Measurements from ENCODE around the gene JUN.
"Not testable (repeated sequence)": the region's sequence is repeated elsewhere in the genome, so short reads cannot be mapped to it uniquely, and the experiment has no call there.

JUN gene

GRCh38 chr1:58808077-58808476 lies 24.2 kb upstream of the JUN start:
- Histone ChIP-seq H3K9me3 (ENCODE audit: insufficient read depth, low read depth, low read length) (no peaks in the 10 kb centered on the region), H3K9ac (ENCODE audit: low read depth, low read length) (no peak overlapping the region), H3K4me1 (ENCODE audit: insufficient read depth, low read length) (no peaks in the 10 kb centered on the region), H3K27me3 (ENCODE audit: insufficient read depth, low read length) (no peaks in the 10 kb centered on the region), H3K4me3 (ENCODE audit: low read length) (no peak overlapping the region), H3K36me3 (ENCODE audit: insufficient read depth, low read length) (no peaks in the 10 kb centered on the region), H3K27ac (ENCODE audit: low read depth, low read length) (no peak overlapping the region)
- WGBS: 36% methylated on average over 2 of the region's 2 CpGs

GRCh38 chr1:58805716-58806571 lies 22.1 kb upstream of the JUN start:
- no peaks in the 10 kb centered on the region for H3K36me3 ChIP-seq (ENCODE audit: insufficient read depth, low read length)
- no peaks in the 10 kb centered on the region for H3K9me3 ChIP-seq (ENCODE audit: insufficient read depth, low read depth, low read length)
- H3K27me3 ChIP-seq (ENCODE audit: insufficient read depth, low read length): no peaks in the 10 kb centered on the region
- H3K27ac ChIP-seq (ENCODE audit: low read depth, low read length): no peak overlapping the region
- WGBS: 93% methylated on average over 10 of the region's 11 CpGs
- no peak overlapping the region for H3K4me3 ChIP-seq (ENCODE audit: low read length)
- H3K4me1 ChIP-seq (ENCODE audit: insufficient read depth, low read length): no peaks in the 10 kb centered on the region
- H3K9ac ChIP-seq (ENCODE audit: low read depth, low read length): no peak overlapping the region

- 79% methylated on average over 3 of the region's 3 CpGs for whole genome bisulfite sequencing
- Histone ChIP-seq H3K9ac (ENCODE audit: low read depth, low read length) (no peak overlapping the region), H3K27ac (ENCODE audit: low read depth, low read length) (no peak overlapping the region)
Measured at GRCh38 chr1:58804853-58805565, 21.2 kb upstream of the JUN start.

GRCh38 chr1:58803858-58804257 lies 20.0 kb upstream of the JUN start:
- 0 out of 2 replicates have a peak, but pooled peaks cover 4% of the 10 kb centered on the region for H3K4me1 ChIP-seq (ENCODE audit: insufficient read depth, low read length)
- no peak overlapping the region for H3K4me3 ChIP-seq (ENCODE audit: low read length)
- no peaks in the 10 kb centered on the region for H3K9me3 ChIP-seq (ENCODE audit: insufficient read depth, low read depth, low read length)
- no peak overlapping the region for H3K9ac ChIP-seq (ENCODE audit: low read depth, low read length)
- 95% methylated on average over 2 of the region's 2 CpGs for WGBS
- H3K36me3 ChIP-seq (ENCODE audit: insufficient read depth, low read length): no peaks in the 10 kb centered on the region
- no peak overlapping the region for H3K27ac ChIP-seq (ENCODE audit: low read depth, low read length)
- H3K27me3 ChIP-seq (ENCODE audit: insufficient read depth, low read length): no peaks in the 10 kb centered on the region

More at GRCh38 chr1:58804853-58805565, 21.2 kb upstream of the JUN start:
- H3K9me3 ChIP-seq (ENCODE audit: insufficient read depth, low read depth, low read length): no peaks in the 10 kb centered on the region
- no peaks in the 10 kb centered on the region for H3K27me3 ChIP-seq (ENCODE audit: insufficient read depth, low read length)
- no peaks in the 10 kb centered on the region for H3K36me3 ChIP-seq (ENCODE audit: insufficient read depth, low read length)
- H3K4me3 ChIP-seq (ENCODE audit: low read length): no peak overlapping the region
- H3K4me1 ChIP-seq (ENCODE audit: insufficient read depth, low read length): no peaks in the 10 kb centered on the region

GRCh38 chr1:58802640-58803399 lies 19.0 kb upstream of the JUN start:
- Histone ChIP-seq H3K27ac (ENCODE audit: low read depth, low read length) (no peak overlapping the region), H3K4me3 (ENCODE audit: low read length) (no peak overlapping the region), H3K27me3 (ENCODE audit: insufficient read depth, low read length) (no peaks in the 10 kb centered on the region), H3K4me1 (ENCODE audit: insufficient read depth, low read length) (0 out of 2 replicates have a peak, but pooled peaks cover 5% of the 10 kb centered on the region), H3K9me3 (ENCODE audit: insufficient read depth, low read depth, low read length) (no peaks in the 10 kb centered on the region), H3K9ac (ENCODE audit: low read depth, low read length) (no peak overlapping the region), H3K36me3 (ENCODE audit: insufficient read depth, low read length) (no peaks in the 10 kb centered on the region)
- WGBS: 34% methylated on average over 3 of the region's 5 CpGs

GRCh38 chr1:58801286-58801685 lies 17.4 kb upstream of the JUN start:
- H3K27me3 ChIP-seq (ENCODE audit: insufficient read depth, low read length); H3K9me3 ChIP-seq (ENCODE audit: insufficient read depth, low read depth, low read length); H3K36me3 ChIP-seq (ENCODE audit: insufficient read depth, low read length); H3K9ac ChIP-seq (ENCODE audit: low read depth, low read length); H3K4me3 ChIP-seq (ENCODE audit: low read length); H3K4me1 ChIP-seq (ENCODE audit: insufficient read depth, low read length); H3K27ac ChIP-seq (ENCODE audit: low read depth, low read length): not testable (repeated sequence)
- 100% methylated on average over 1 of the region's 1 CpG for WGBS

GRCh38 chr1:58799650-58800049 lies 15.8 kb upstream of the JUN start:
- no peak overlapping the region for H3K27ac ChIP-seq (ENCODE audit: low read depth, low read length)
- no peak overlapping the region for H3K4me3 ChIP-seq (ENCODE audit: low read length)
- H3K9me3 ChIP-seq (ENCODE audit: insufficient read depth, low read depth, low read length): no peaks in the 10 kb centered on the region
- no peaks in the 10 kb centered on the region for H3K36me3 ChIP-seq (ENCODE audit: insufficient read depth, low read length)
- no peaks in the 10 kb centered on the region for H3K27me3 ChIP-seq (ENCODE audit: insufficient read depth, low read length)
- H3K4me1 ChIP-seq (ENCODE audit: insufficient read depth, low read length): peaks cover 5% of the 10 kb centered on the region; the same call in 1 of the 2 replicates
- H3K9ac ChIP-seq (ENCODE audit: low read depth, low read length): no peak overlapping the region
- 100% methylated on average over 1 of the region's 1 CpG for WGBS

GRCh38 chr1:58798910-58799442 lies 15.1 kb upstream of the JUN start:
- 100% methylated on average over 1 of the region's 1 CpG for WGBS
- Histone ChIP-seq H3K27me3 (ENCODE audit: insufficient read depth, low read length) (no peaks in the 10 kb centered on the region), H3K9me3 (ENCODE audit: insufficient read depth, low read depth, low read length) (no peaks in the 10 kb centered on the region), H3K36me3 (ENCODE audit: insufficient read depth, low read length) (no peaks in the 10 kb centered on the region), H3K4me3 (ENCODE audit: low read length) (no peak overlapping the region), H3K27ac (ENCODE audit: low read depth, low read length) (no peak overlapping the region), H3K9ac (ENCODE audit: low read depth, low read length) (no peak overlapping the region), H3K4me1 (ENCODE audit: insufficient read depth, low read length) (peaks cover 5% of the 10 kb centered on the region; the same call in 1 of the 2 replicates)

- H3K27me3 ChIP-seq (ENCODE audit: insufficient read depth, low read length): no peaks in the 10 kb centered on the region
- H3K9ac ChIP-seq (ENCODE audit: low read depth, low read length): no peak overlapping the region
- H3K4me1 ChIP-seq (ENCODE audit: insufficient read depth, low read length): peaks cover 5% of the 10 kb centered on the region; the same call in 1 of the 2 replicates
- H3K36me3 ChIP-seq (ENCODE audit: insufficient read depth, low read length): no peaks in the 10 kb centered on the region
- H3K27ac ChIP-seq (ENCODE audit: low read depth, low read length): no peak overlapping the region
- H3K4me3 ChIP-seq (ENCODE audit: low read length): no peak overlapping the region
- no peaks in the 10 kb centered on the region for H3K9me3 ChIP-seq (ENCODE audit: insufficient read depth, low read depth, low read length)
Measured at GRCh38 chr1:58796416-58796815, 12.6 kb upstream of the JUN start.

GRCh38 chr1:58794585-58794984 lies 10.7 kb upstream of the JUN start:
- no peaks in the 10 kb centered on the region for H3K27me3 ChIP-seq (ENCODE audit: insufficient read depth, low read length)
- H3K4me3 ChIP-seq (ENCODE audit: low read length): no peak overlapping the region
- peaks cover 8% of the 10 kb centered on the region for H3K4me1 ChIP-seq (ENCODE audit: insufficient read depth, low read length)
- no peaks in the 10 kb centered on the region for H3K36me3 ChIP-seq (ENCODE audit: insufficient read depth, low read length)
- WGBS: 100% methylated on average over 1 of the region's 3 CpGs
- no peak overlapping the region for H3K27ac ChIP-seq (ENCODE audit: low read depth, low read length)
- no peak overlapping the region for H3K9ac ChIP-seq (ENCODE audit: low read depth, low read length)
- no peaks in the 10 kb centered on the region for H3K9me3 ChIP-seq (ENCODE audit: insufficient read depth, low read depth, low read length)

GRCh38 chr1:58792846-58793245 lies 9.0 kb upstream of the JUN start:
- Histone ChIP-seq H3K27me3 (ENCODE audit: insufficient read depth, low read length) (no peaks in the 10 kb centered on the region), H3K4me1 (ENCODE audit: insufficient read depth, low read length) (peaks cover 3% of the 10 kb centered on the region), H3K36me3 (ENCODE audit: insufficient read depth, low read length) (no peaks in the 10 kb centered on the region), H3K9ac (ENCODE audit: low read depth, low read length) (no peak overlapping the region), H3K4me3 (ENCODE audit: low read length) (no peak overlapping the region), H3K27ac (ENCODE audit: low read depth, low read length) (no peak overlapping the region), H3K9me3 (ENCODE audit: insufficient read depth, low read depth, low read length) (0 out of 2 replicates have a peak, but pooled peaks cover 7% of the 10 kb centered on the region)
- 96% methylated on average over 6 of the region's 6 CpGs for WGBS
